ENCODE measurements around the gene NUP205.
"Not testable (repeated sequence)": the region's sequence is repeated elsewhere in the genome, so short reads cannot be mapped to it uniquely, and the experiment has no call there.

Gene NUP205

DNA sequence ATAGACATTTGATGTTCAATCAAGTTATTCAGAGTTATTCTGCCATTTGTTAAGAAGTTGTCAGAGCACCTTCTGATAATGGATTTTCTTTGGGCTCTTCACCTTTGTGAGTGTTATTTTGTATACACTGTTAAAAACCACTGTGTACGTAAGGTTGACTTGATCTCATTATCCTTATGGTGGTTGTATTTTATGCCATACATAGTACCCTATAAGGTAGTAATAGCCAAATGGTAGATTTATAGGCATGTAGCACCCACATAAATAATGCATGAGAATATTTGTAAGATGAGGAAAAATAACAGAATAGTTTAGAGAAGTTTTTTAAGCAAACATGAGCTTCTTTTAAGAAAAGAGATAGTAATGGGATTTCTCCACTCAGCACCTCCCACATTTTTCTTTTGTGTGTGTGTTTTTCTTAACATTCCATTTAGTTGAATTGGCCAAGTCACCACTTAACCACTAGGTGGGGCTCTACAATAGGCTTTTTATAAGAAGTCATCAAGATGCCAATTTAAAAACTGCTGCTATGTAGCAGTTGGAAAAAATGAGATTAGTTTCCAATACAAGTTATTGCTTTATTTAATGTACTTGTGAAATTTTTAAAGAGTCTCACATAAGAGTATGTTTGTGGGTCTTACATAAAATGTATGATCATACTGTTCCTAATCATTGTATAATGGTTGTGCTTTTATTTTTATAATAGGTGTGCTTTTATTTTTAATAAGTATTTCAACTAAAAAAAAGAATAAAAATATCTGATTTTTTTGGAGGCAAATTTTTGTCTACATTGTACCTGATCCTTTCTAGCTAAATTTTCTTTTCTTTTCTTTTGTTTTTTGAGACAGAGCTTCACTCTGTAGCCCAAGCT is 63.5 kb downstream of the NUP205 start:
- TF ChIP-seq, protein P1, sequence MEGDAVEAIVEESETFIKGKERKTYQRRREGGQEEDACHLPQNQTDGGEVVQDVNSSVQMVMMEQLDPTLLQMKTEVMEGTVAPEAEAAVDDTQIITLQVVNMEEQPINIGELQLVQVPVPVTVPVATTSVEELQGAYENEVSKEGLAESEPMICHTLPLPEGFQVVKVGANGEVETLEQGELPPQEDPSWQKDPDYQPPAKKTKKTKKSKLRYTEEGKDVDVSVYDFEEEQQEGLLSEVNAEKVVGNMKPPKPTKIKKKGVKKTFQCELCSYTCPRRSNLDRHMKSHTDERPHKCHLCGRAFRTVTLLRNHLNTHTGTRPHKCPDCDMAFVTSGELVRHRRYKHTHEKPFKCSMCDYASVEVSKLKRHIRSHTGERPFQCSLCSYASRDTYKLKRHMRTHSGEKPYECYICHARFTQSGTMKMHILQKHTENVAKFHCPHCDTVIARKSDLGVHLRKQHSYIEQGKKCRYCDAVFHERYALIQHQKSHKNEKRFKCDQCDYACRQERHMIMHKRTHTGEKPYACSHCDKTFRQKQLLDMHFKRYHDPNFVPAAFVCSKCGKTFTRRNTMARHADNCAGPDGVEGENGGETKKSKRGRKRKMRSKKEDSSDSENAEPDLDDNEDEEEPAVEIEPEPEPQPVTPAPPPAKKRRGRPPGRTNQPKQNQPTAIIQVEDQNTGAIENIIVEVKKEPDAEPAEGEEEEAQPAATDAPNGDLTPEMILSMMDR (IDR thresholded peaks at IDR 0.05; ENCODE audit: insufficient read depth, low read length, poor library complexity, severe bottlenecking), result peak; percentile 75
- Histone ChIP-seq H3K36me3 (ENCODE audit: control insufficient read depth, insufficient read depth, low read length) (peaks cover 3% of the 10 kb centered on the region), H3K4me3 (replicated peaks; ENCODE audit: low read depth, low read length) (no peak overlapping the region), H3K27me3 (replicated peaks; ENCODE audit: control insufficient read depth, insufficient read depth, low read length) (no peaks in the 10 kb centered on the region)
- no peak for DNase-seq (ENCODE audit: extremely low read depth, insufficient read length)

DNA sequence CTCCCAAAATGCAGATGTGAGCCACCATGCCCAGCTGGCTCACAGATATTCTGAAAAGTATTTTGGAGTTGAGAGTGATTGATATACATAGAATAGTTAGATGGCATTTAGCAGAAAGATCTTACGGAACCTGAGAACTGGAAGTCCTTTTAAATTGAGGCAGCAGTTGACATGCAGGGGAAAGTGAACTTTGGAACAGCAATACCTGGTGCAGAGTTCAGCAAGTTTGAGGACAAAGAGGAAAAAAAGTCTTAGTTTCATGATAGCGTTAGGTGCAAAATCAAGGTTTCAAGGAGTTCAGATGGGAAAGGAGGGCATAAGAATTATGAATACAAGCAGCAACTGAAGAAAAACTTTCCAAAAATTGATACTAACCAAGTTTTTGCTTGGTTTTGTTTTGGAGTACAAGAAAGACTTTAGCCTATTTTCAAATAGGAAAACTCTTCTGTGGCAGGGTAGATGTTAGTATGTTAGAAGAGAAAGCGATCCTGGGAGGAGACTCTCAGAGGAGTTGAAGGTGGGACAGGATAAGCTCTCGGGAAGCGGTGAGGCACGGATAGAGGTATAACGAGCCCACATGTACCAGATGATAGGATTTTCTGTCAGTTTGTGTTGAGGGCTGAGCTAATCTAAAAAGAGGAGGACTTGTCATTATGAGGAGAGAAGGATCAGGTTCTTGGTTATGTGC is 76.6 kb downstream of the NUP205 start:
- Histone ChIP-seq H3K4me3 (replicated peaks; ENCODE audit: low read depth, low read length) (no peak overlapping the region), H3K27me3 (replicated peaks; ENCODE audit: control insufficient read depth, insufficient read depth, low read length) (no peaks in the 10 kb centered on the region), H3K36me3 (ENCODE audit: control insufficient read depth, insufficient read depth, low read length) (peaks cover 10% of the 10 kb centered on the region)
- TF ChIP-seq, protein P1 (IDR thresholded peaks at IDR 0.05; ENCODE audit: insufficient read depth, low read length, poor library complexity, severe bottlenecking), result no peak
- DNase-seq (ENCODE audit: extremely low read depth, insufficient read length), result no peak

DNA sequence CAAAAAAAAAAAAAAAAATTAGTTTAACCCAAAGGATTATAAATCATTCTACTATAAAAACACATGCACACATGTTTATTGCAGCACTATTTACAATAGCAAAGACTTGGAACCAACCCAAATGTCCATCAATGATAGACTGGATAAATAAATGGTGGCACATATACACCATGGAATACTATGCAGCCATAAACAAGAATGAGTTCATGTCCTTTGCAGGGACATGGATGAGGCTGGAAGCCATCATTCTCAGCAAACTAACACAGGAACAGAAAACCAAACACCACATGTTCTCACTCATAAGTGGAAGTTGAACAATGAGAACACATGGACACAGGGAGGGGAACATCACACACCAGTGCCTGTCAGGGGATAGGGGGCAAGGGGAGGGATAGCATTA is 82.0 kb downstream of the NUP205 start:
- peaks cover 13% of the 10 kb centered on the region for H3K36me3 ChIP-seq (ENCODE audit: control insufficient read depth, insufficient read depth, low read length)
- not testable (repeated sequence) for H3K27me3 ChIP-seq (replicated peaks; ENCODE audit: control insufficient read depth, insufficient read depth, low read length); DNase-seq (ENCODE audit: extremely low read depth, insufficient read length); H3K4me3 ChIP-seq (replicated peaks; ENCODE audit: low read depth, low read length)

DNA sequence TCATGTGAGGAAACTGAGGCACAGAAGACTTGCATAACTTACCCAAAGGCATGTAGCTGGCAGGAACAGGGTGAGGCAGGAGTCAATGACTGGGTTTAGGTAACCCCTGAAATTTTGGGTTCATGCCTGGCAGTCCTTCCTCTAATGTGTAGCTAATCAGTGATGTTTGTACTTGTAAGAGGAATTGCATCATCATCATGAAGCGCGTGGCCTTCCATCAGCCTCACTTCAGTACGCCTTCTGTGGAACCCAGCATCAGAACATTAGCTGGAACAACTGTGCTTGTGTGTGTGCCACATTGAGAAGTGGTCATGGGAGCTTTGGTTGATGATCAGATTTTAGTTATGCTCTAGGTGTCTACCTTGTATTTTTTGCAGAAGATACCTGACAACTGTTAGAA is 86.4 kb downstream of the NUP205 start:
- H3K27me3 ChIP-seq (replicated peaks; ENCODE audit: control insufficient read depth, insufficient read depth, low read length), result no peaks in the 10 kb centered on the region
- no peak for DNase-seq (ENCODE audit: extremely low read depth, insufficient read length)
- H3K36me3 ChIP-seq (ENCODE audit: control insufficient read depth, insufficient read depth, low read length), result peaks cover 11% of the 10 kb centered on the region
- no peak overlapping the region for H3K4me3 ChIP-seq (replicated peaks; ENCODE audit: low read depth, low read length)
- TF ChIP-seq, protein P1 (IDR thresholded peaks at IDR 0.05; ENCODE audit: insufficient read depth, low read length, poor library complexity, severe bottlenecking), result no peak

DNA sequence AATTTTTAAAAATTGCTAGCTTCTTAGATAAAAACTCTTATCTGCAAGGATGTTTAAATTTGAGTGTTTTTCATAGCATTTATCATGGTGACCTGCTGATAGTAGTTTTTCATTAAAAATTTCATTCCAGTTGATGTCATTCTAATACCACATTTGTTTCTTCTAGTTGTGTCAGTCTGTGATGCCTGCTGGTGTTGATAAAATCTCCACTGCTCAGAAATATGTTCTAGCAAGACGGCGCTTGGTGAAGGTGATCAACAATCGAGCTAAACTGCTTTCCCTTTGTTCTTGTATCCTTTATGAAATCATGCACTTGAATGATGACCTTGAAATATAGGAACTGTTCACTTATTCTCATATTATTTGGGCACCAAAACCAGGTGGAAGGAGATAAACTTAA is 87.0 kb downstream of the NUP205 start:
- TF ChIP-seq, protein P1 (IDR thresholded peaks at IDR 0.05; ENCODE audit: insufficient read depth, low read length, poor library complexity, severe bottlenecking), result no peak
- H3K4me3 ChIP-seq (replicated peaks; ENCODE audit: low read depth, low read length), result no peak overlapping the region
- no peaks in the 10 kb centered on the region for H3K27me3 ChIP-seq (replicated peaks; ENCODE audit: control insufficient read depth, insufficient read depth, low read length)
- peaks cover 11% of the 10 kb centered on the region for H3K36me3 ChIP-seq (ENCODE audit: control insufficient read depth, insufficient read depth, low read length)
- no peak for DNase-seq (ENCODE audit: extremely low read depth, insufficient read length)

DNA sequence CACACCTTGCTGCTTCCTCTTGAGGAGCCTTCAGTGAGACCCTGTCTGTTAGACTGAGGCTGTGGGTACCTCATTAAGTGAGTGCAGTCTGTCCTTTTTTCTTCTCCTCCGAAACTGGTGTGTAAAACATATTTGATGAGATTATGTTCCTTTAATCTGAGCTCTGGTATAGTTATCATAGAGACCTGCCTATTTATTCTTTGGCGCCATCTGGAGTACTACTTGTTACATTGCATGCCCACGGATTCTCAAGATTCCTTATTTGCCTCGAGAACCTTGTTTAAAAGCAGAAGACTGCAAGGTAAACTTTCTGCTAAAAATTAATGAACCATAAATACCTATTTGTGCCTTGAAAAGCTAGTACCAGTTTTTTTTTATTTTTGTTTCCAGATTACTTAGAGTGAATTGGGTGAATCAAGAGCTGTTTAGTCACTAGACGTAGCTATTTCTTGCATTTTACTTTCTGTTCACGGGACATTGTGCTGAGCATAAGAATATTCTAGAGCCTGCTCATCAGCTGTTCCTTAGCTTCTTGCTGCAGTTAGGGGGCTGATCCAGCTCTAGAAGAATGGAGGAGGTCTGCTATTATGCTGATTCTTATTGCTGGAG is 87.7 kb downstream of the NUP205 start:
- no peak for DNase-seq (ENCODE audit: extremely low read depth, insufficient read length)
- TF ChIP-seq, protein P1 (IDR thresholded peaks at IDR 0.05; ENCODE audit: insufficient read depth, low read length, poor library complexity, severe bottlenecking), result peak; percentile 61
- Histone ChIP-seq H3K27me3 (replicated peaks; ENCODE audit: control insufficient read depth, insufficient read depth, low read length) (no peaks in the 10 kb centered on the region), H3K36me3 (ENCODE audit: control insufficient read depth, insufficient read depth, low read length) (peaks cover 11% of the 10 kb centered on the region), H3K4me3 (replicated peaks; ENCODE audit: low read depth, low read length) (no peak overlapping the region)

All from GM06990 (cell line).